Endothelial cell of umbilical vein (primary cell): Measurements from ENCODE around the gene LYRM4. TPM values are rescaled to one million over a fixed set of nuclear protein-coding genes. Genes with fewer than 3 reads are reported as not detected.

Source experiments
- BruUV-seq: library from RNA; stranded (reverse); fragments of 400-500 nt; replicated peaks from 2 replicates; lab custom pipeline; 2021; lab: Mats Ljungman, UMichigan
- CTCF ChIA-PET: fragments of 300-600, 350-600 bp; sonication (Branson Sonifier 250); formaldehyde crosslinking; loops from one replicate; lab custom pipeline; 2021; ENCODE audit warnings: antibody characterized with exemption, inconsistent platforms; lab: Charles Lee
- POLR2A ChIA-PET: fragments of 300-600, 350-600 bp; sonication (Branson Sonifier 250); formaldehyde crosslinking; loops from one replicate; lab custom pipeline; 2021; ENCODE audit warnings: antibody characterized with exemption, inconsistent platforms; lab: Charles Lee
- DNase-seq: peaks from one replicate; pipeline ENCODE4 v3.0.0-alpha.2; 2011; ENCODE audit warnings: low read depth, low spot score
- FAIRE-seq: peaks from 2 replicates; lab custom pipeline; 2011; peaks lifted over from hg19 to GRCh38; lab: Jason Lieb, UNC
- H2AFZ ChIP-seq: 2 replicates; pipeline ENCODE4 v1.6.0; 2012; ENCODE audit warnings: low read depth, low read length, control low read depth, inconsistent platforms
- H3K27ac ChIP-seq: 2 replicates; pipeline ENCODE4 v1.5.1; 2011; ENCODE audit warnings: low read depth, mild to moderate bottlenecking, control low read depth, low read length, moderate library complexity; ENCODE audit not compliant: insufficient read depth
- H3K27me3 ChIP-seq, 2 experiments: 2 replicates each; pipeline versions ENCODE4 v1.6.0 to v1.6.1; 2011; ENCODE audit warnings: low read length in 2 of 2, mixed read lengths in 1 of 2; ENCODE audit not compliant: control insufficient read depth in 2 of 2, insufficient read depth in 2 of 2
- H3K36me3 ChIP-seq, 2 experiments: 2 replicates in 1 of 2; 3 replicates in 1 of 2; pipeline ENCODE4 v1.5.1; 2011; ENCODE audit warnings: low read length in 2 of 2, mild to moderate bottlenecking in 1 of 2, moderate library complexity in 1 of 2; ENCODE audit not compliant: control insufficient read depth in 2 of 2, insufficient read depth in 2 of 2; ENCODE audit errors: extremely low read depth in 1 of 2
- H3K4me1 ChIP-seq: 3 replicates; pipeline ENCODE4 v1.5.1; 2011; ENCODE audit warnings: mild to moderate bottlenecking, low read length; ENCODE audit not compliant: control insufficient read depth, insufficient read depth; ENCODE audit errors: extremely low read depth
- H3K4me2 ChIP-seq: 2 replicates; pipeline ENCODE4 v1.6.1; 2011; ENCODE audit warnings: low read length, control low read depth, mixed read lengths; ENCODE audit not compliant: insufficient read depth
- H3K4me3 ChIP-seq, 3 experiments: fragments of 200-600 bp in 1 of 3; sonication (generic), shearing (Covaris generic) in 1 of 3; replicated peaks in 1 of 3; 2 replicates each; pipeline ENCODE4 v1.5.1; 2011 to 2016; ENCODE audit warnings: control low read depth in 3 of 3, low read length in 3 of 3, mild to moderate bottlenecking in 2 of 3, inconsistent platforms in 1 of 3, low read depth in 1 of 3, moderate library complexity in 1 of 3; ENCODE audit not compliant: insufficient read depth in 1 of 3
- H3K79me2 ChIP-seq: 2 replicates; pipeline ENCODE4 v1.6.0; 2012; ENCODE audit warnings: low read length, inconsistent platforms; ENCODE audit not compliant: control insufficient read depth, insufficient read depth
- H3K9ac ChIP-seq: replicated peaks from 2 replicates; pipeline ENCODE3; 2011; ENCODE audit warnings: low read length, control low read depth; ENCODE audit not compliant: insufficient read depth; ENCODE audit errors: extremely low read depth
- H3K9me1 ChIP-seq: replicated peaks from 3 replicates; pipeline ENCODE4 v1.6.0; 2011; ENCODE audit warnings: mild to moderate bottlenecking, low read length; ENCODE audit not compliant: control insufficient read depth, insufficient read depth; ENCODE audit errors: extremely low read depth
- H3K9me3 ChIP-seq: replicated peaks from 2 replicates; pipeline ENCODE4 v1.5.1; 2012; ENCODE audit warnings: low read length, inconsistent platforms; ENCODE audit not compliant: control insufficient read depth, insufficient read depth
- H4K20me1 ChIP-seq: replicated peaks from 2 replicates; pipeline ENCODE3; 2011; ENCODE audit warnings: mild to moderate bottlenecking, low read length; ENCODE audit not compliant: control insufficient read depth, insufficient read depth; ENCODE audit errors: extremely low read depth
- CTCF ChIP-seq, 2 donors: IDR thresholded peaks; 1 replicate in 1 of 2; 2 replicates in 1 of 2; pipeline ENCODE4 v1.5.1; 2011; ENCODE audit warnings: low read length in 2 of 2, mild to moderate bottlenecking in 2 of 2, moderate library complexity in 2 of 2, control low read depth in 1 of 2, inconsistent platforms in 1 of 2, low read depth in 1 of 2; ENCODE audit not compliant: insufficient read depth in 1 of 2; ENCODE audit errors: extremely low read depth in 1 of 2
- EZH2 ChIP-seq: IDR thresholded peaks from 2 replicates; pipeline ENCODE4 v1.6.1; 2012; ENCODE audit warnings: borderline replicate concordance, low read depth, mild to moderate bottlenecking, moderate library complexity, low read length, inconsistent platforms; ENCODE audit not compliant: severe bottlenecking
- FOS ChIP-seq: IDR thresholded peaks from 2 replicates; pipeline ENCODE4 v1.6.1; 2011; ENCODE audit warnings: mild to moderate bottlenecking, low read length, moderate library complexity, borderline replicate concordance; ENCODE audit not compliant: insufficient read depth
- GATA2 ChIP-seq: IDR thresholded peaks from 2 replicates; pipeline ENCODE4 v1.7.0; 2011; ENCODE audit warnings: low read depth, mild to moderate bottlenecking, moderate library complexity, mixed read lengths, low read length; ENCODE audit not compliant: insufficient read length, insufficient read depth
- JUN ChIP-seq: IDR thresholded peaks from 2 replicates; pipeline ENCODE4 v1.6.1; 2011; ENCODE audit warnings: borderline replicate concordance, low read depth; ENCODE audit not compliant: insufficient read length, insufficient read depth
- MAX ChIP-seq: IDR thresholded peaks from 2 replicates; pipeline ENCODE4 v1.6.1; 2011; ENCODE audit not compliant: insufficient read depth, insufficient read length
- MYC ChIP-seq: IDR thresholded peaks from one replicate; pipeline ENCODE4 v1.6.1; 2011; ENCODE audit warnings: mild to moderate bottlenecking, low read depth, low read length
- POLR2A ChIP-seq: IDR thresholded peaks from 2 replicates; pipeline ENCODE4 v1.6.1; 2012; ENCODE audit warnings: low read depth, mild to moderate bottlenecking, control low read depth, low read length
- POLR2AphosphoS5 ChIP-seq: IDR thresholded peaks from 2 replicates; pipeline ENCODE4 v1.6.1; 2012; ENCODE audit warnings: low read depth, mild to moderate bottlenecking, control low read depth, low read length, moderate library complexity; ENCODE audit not compliant: insufficient read depth
- dilution Hi-C: fragments of 300-500 bp; cut with MboI; formaldehyde crosslinking; loops from one replicate; pipeline ENCODE4 v1.15.0; 2019; ENCODE audit warnings: low sequenced_read_pairs; ENCODE audit not compliant: extremely low pct_ligation_motif_present
- intact Hi-C: fragments of 100-400 bp; cut with micrococcal nuclease; formaldehyde crosslinking; loops from one replicate; pipeline ENCODE4 v1.10.0; 2022
- polyA plus RNA-seq, 4 experiments: library from polyadenylated mRNA; depleted of rRNA in 3 of 4; stranded (reverse) in 3 of 4; unstranded in 1 of 4; fragments of >200 nt; gene quantifications; 2 replicates each; pipeline versions ENCODE4 v1.2.1 to v1.2.3, GENCODE V29; 2011 to 2012; ENCODE audit warnings: missing spikeins in 1 of 4
- total RNA-seq: library from RNA; stranded (reverse); gene quantifications from 2 replicates; pipeline ENCODE4 v1.2.3, GENCODE V29; 2021

Gene LYRM4
- total and polyA plus RNA-seq, 2 donors (not counting 3 experiments of a cell fraction or from before 2014, with no cell fraction given) = 39.5 to 44.0 TPM

GRCh38 chr6:5103250-5103649, 157.5 kb downstream of the LYRM4 start:
- no peaks in the 10 kb centered on the region for H3K4me1 ChIP-seq
- H3K4me2 ChIP-seq = no peak overlapping the region
- no peak overlapping the region for H3K4me3 ChIP-seq
- H3K9me1 ChIP-seq = no peaks in the 10 kb centered on the region
- no peaks in the 10 kb centered on the region for H3K9me3 ChIP-seq
- BruUV-seq = no TSS peak
- H4K20me1 ChIP-seq = no peaks in the 10 kb centered on the region
- FAIRE-seq (no peak), DNase-seq (no peak)
- no peaks in the 10 kb centered on the region for H3K79me2 ChIP-seq
- ChIA-PET CTCF (interaction anchor here (1.5 to 2.1 kb wide), 2 partner anchors 10 to 40 kb away, joined by 4 to 5 read pairs; no protein-coding TSS in a partner anchor), POLR2A (no interaction called here)
- no peaks in the 10 kb centered on the region for H3K36me3 ChIP-seq
- H3K27ac ChIP-seq = no peak overlapping the region
- intact Hi-C loops = no loop called here
- no peaks in the 10 kb centered on the region for H3K27me3 ChIP-seq
- H2AFZ ChIP-seq = no peak overlapping the region
- TF ChIP-seq EZH2 = no peak
- no peak for TF ChIP-seq JUN
- no peak for TF ChIP-seq POLR2A
- TF ChIP-seq POLR2AphosphoS5 = no peak
- no peak for TF ChIP-seq CTCF (IDR thresholded peaks at IDR 0.05; ENCODE audit: extremely low read depth in 1 of 2, insufficient read depth in 1 of 2, low read depth in 1 of 2, low read length in 2 of 2)
- TF ChIP-seq GATA2 = no peak
- no peak for TF ChIP-seq MYC
- no peak for TF ChIP-seq MAX
- TF ChIP-seq FOS = no peak
- no peak overlapping the region for H3K9ac ChIP-seq
- dilution Hi-C loops = no loop called here
